Lung microvascular endothelial cell (primary cell): Measurements from ENCODE around the gene FKRP. TPM values are rescaled to one million over a fixed set of nuclear protein-coding genes. Genes with fewer than 3 reads are reported as not detected.
A peak's percentile ranks its signal among the peaks of the same experiment; 100 is the strongest.

Experiments
- DNase-seq, 2 donors: peaks; one replicate each; pipeline versions ENCODE4 v3.0.0 to v3.0.0-alpha.2; 2010; ENCODE audit warnings: low read depth in 2 of 2
- total RNA-seq: library from RNA; depleted of rRNA; stranded (reverse); fragments of >200 nt; gene quantifications from 2 replicates; pipeline ENCODE4 v1.2.1, GENCODE V29; 2014

FKRP gene
- total RNA-seq, 1 donor from 2014 or later = 13.9 TPM

DNA sequence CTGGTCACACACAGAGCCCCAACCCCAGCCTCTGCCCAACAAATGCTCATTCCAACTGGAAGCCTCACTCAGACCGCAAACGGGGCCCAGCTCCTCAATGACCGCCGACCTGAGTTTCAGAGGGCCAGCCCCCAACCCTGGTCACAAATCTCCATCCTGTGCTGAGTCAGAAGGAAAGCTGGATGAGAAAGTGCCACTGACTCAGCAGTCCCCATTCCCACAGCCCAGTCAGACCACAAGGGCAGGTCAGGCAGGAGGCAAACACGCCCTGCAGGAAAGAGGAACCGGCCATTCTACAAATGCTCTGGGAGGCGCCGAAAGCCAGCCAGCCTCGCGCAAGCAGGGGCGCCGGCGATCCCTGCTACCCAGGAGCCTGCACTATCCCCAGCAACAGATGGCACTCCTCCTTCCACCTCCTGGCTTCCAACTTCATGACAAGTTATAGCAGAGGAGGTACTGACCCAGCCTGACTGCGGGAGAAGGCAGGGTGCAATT is 14.8 kb upstream of the FKRP start:
- peak; percentile 88 to 95 for DNase-seq

- DNase-seq = peak in 1 of 2 donors; percentile 49
Measured at GRCh38 chr19:46731584-46731983, 14.3 kb upstream of the FKRP start.

DNA sequence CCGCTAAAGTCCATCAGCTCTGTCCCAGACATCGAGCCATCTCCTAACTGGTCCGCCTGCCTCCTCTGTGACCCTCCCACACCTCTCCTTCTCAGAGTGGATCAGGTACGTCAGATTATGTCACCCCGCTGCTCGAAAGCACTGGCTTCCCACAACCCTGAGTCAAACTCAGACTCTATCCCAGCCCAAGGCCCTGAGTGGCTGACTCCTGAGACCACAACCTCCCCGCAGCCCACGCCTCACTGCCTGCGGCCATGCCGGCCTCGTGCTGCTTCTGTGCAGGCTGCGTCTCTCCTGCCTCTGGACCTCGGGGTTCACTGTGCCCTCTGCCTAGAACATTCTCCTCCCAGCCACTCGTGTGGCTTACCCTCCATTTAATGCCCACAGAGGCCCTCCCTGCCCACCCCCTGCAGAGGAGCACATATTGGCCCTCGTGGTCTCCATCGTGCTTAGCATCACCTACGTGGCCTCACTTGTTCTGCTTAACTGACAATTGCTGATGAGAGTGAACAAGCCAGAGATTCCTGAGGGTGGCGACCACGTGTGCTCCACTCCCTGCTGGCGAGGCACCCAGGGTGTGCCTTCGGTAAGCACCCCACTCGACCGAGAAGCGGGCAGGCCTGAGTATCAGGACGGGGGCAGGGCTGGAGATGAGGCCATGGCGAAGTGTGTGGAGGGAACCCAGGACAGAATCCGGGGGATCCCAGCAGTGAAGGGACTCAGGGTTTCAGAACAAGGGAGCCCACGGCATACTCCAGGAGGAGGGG is 13.5 kb upstream of the FKRP start:
- DNase-seq = no peak

DNA sequence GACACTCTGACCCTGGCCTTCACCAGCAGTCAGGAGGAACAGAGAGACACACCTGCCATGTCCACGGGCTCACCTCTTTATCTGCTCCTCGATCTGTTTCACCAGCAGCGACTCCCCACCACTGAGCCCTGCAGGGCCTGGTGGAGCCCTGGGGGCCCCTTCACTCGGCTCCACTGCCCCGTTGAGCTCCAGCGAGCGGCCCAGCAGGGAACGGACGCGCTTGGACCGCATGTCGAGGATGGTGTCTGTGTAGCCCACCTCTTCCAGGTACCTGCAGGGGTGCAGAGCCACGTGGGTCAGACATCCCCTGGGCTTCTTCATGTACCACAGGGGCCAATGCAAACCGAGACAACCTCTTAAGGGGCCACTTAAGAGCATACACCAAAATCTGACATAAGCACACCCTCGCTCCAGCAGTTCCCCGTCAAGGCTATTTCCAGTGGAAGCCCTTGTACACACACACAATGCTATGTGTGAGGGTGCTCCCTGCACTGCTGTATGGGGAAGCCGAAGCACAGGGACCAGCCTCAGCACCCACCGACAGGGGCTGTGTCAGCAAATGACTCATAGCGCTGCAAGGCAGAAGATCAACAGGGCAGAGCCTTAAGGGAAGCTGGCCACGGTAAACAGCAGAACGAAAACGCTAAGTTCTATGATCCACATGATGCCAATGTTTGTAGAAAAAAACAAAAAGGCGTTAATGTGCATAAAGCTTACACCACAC is 12.7 kb upstream of the FKRP start:
- peak in 1 of 2 donors; percentile 75 for DNase-seq

DNA sequence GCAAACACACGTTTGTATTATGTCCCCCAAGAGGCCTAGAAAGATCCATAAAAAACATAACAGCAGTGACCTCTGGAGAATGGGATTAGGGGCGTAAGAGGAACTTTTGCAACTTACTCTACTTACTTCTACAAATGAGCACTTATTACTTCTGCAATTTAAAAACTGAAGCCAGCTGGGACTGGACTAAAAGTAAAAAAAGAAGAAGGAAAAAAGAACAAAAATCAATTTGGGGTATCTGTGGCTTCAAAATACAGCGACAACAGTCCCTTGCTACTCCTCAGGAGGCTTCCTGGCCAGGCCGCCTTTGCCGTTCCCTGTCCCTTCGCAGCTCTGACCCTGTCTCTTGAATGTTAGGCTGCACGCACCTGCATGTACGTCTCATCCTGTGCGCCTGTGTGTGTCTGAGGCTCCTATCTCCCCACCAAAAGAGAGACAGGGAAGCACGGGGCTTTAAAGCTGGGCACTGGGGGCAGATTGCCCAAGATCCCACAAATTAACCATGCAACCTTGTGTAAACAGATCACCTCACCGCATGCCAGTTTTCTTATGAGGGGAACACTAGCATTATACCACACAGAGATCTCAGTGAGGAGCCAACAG is 12.1 kb upstream of the FKRP start:
- DNase-seq = no peak

- DNase-seq = no peak
Measured at GRCh38 chr19:46736531-46737297, 9.1 kb upstream of the FKRP start.

GRCh38 chr19:46737298-46737654 is 8.6 kb upstream of the FKRP start:
- no peak for DNase-seq

GRCh38 chr19:46737761-46738171 is 8.1 kb upstream of the FKRP start:
- no peak for DNase-seq

GRCh38 chr19:46739290-46739771 is 6.5 kb upstream of the FKRP start:
- no peak for DNase-seq

- DNase-seq = no peak
Measured at GRCh38 chr19:46741447-46741846, 4.4 kb upstream of the FKRP start.

DNA sequence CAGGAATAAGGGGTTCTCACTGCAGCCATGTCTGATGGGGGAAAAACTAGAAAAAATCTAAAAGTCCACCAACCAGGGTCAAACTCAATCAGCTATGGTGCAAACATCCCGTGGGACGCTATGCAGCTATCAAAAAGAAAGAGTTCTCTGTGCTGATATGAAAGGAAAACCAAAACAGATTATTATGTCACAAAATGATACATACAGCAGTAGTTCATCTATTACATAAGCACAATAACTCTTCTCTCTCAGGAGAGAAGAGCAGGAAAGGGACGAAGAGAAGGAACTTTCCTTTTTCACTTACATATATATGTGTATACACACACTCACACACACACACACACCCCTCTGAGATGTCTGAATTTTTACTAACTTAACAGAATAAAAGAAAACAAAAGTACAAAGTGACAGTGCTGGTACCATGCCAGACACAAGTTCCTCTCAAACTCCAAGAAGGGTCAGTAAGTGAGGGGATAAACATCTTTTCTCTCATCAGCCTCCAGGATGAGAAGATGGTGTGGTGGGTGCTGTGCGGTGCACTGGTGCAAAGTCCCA is 2.9 kb upstream of the FKRP start:
- DNase-seq = no peak

- DNase-seq = no peak
Measured at GRCh38 chr19:46744005-46744691, 1.7 kb upstream of the FKRP start.

DNA sequence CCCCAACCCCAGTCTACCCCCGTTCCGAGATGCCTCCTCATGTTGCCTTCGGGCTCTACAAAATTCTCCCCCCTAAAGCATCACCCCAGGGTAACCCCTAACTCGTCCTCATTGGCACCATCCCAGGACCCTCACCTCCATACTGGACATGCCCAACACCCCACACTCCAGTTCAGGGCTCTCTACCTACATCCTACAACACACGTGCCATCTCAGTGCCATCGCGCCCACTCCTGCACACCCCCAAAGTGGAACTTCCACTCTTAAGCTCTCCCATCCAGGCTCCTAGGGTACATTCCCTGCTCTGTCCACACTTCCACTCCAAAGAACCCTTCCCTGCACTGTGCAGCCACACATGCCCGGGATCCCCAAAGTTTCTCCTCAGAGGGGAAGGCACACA is 827 bp upstream of the FKRP start:
- no peak for DNase-seq

DNA sequence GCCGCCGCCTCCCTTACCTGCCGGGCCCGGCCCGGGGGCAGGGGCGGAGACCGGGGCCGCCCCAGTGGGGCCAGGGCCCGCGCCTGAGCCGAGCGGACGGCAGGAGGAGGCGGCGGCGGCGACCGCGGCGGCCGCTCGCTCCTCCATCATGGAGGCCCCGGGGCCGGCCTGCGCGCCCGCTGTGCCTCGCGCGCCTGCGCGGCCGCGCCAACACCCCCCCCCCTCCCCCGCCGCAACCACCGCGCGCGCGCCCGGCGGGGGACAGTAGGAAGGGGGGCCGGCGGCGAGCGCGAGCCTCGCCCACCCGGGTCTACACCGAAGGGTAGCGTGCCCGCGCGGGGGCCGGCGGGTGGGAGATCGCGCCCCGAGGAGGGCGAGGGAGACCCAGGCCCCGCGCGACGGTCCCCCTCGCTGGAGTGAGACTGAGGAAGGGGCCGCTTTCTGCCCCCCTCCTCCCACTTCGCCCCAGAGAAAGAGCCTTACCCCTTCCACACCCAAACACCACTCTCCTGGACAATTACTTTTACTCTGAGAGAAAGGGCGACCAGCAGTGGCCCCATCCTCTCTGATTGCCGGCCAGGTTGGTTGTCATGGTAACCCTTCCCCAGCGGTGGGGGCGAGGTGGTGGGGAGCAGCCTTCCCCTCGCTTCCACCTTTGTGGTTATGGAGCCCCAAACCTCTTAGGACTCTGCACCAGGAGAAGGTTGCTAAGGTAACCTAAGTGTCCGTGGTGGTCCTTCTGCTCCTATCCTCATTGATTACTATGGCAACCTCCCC is 612 bp downstream of the FKRP start, which contains the start of gene STRN4:
TSS of gene STRN4 (minus strand) at position 170 of the 777 bp plus-strand sequence. CDS start at position 150, 20 bp downstream.
- peak; percentile 47 to 74 for DNase-seq

- DNase-seq = peak; percentile 81 to 85
Measured at GRCh38 chr19:46748325-46749109, 2.7 kb downstream of the FKRP start.

GRCh38 chr19:46753420-46754155 is 7.7 kb downstream of the FKRP start:
- peak; percentile 57 to 63 for DNase-seq

DNA sequence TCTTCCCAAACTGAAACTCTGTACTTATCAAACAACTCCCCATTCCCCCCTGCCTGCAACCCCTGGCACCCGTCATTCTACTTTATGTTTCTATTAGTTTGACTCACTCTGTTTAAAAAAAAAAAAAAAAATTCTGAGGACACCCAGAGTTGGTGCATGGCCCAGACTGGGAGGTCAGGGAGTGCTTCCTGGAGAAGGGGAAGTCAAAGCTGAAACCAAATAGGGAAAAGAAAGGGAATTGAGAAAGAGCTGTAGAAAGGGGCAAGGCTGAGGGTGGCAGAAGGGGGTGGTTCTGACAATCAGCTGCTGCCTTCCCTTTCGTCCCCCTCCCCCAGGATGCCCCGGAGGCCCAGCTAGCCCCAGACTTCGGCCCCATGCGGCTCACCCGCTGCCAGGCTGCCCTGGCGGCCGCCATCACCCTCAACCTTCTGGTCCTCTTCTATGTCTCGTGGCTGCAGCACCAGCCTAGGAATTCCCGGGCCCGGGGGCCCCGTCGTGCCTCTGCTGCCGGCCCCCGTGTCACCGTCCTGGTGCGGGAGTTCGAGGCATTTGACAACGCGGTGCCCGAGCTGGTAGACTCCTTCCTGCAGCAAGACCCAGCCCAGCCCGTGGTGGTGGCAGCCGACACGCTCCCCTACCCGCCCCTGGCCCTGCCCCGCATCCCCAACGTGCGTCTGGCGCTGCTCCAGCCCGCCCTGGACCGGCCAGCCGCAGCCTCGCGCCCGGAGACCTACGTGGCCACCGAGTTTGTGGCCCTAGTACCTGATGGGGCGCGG is 9.4 kb downstream of the FKRP start:
- DNase-seq = peak; percentile 57 to 79
